A549 (cell line): Measurements from ENCODE around the gene HEXD. TPM values are rescaled to one million over a fixed set of nuclear protein-coding genes. Genes with fewer than 3 reads are reported as not detected.

Experiments
- ATAC-seq, 2 experiments: fragments of 200-7000 bp in 1 of 2; fragments of >200 bp in 1 of 2; cut with Nextera tagmentation in 1 of 2; cut with Tn5 transposase in 1 of 2; 3 replicates each; pipeline versions ENCODE4 v1.8.0 to v1.9.1; 2018 to 2020; ENCODE audit warnings: mild to moderate bottlenecking in 1 of 2, moderate library complexity in 1 of 2
- CTCF ChIA-PET: fragments of 300-600 bp; sonication (Branson Sonifier 250); formaldehyde crosslinking; extraction: SDS; loops from one replicate; lab custom pipeline; 2021; ENCODE audit warnings: antibody characterized with exemption, inconsistent platforms; lab: Yijun Ruan, JAX
- POLR2A ChIA-PET: fragments of 350-600 bp; formaldehyde crosslinking; extraction: SDS; loops from one replicate; lab custom pipeline; 2021; ENCODE audit warnings: antibody characterized with exemption, inconsistent platforms; lab: Yijun Ruan, JAX
- DNase-seq, 2 experiments: peaks; one replicate each; pipeline versions ENCODE4 v3.0.0 to v3.0.0-alpha.2; 2011 to 2016; ENCODE audit warnings: low read depth in 1 of 2, low spot score in 1 of 2
- FAIRE-seq: peaks from 2 replicates; lab custom pipeline; 2011; peaks lifted over from hg19 to GRCh38; lab: Jason Lieb, UNC
- H3K27ac ChIP-seq, 2 experiments: fragments of >200 bp; sonication (Bioruptor Twin); formaldehyde crosslinking; 3 replicates each; pipeline ENCODE4 v1.5.1; 2016 to 2017
- H3K4me1 ChIP-seq: fragments of >200 bp; sonication (Bioruptor Twin); formaldehyde crosslinking; 3 replicates; pipeline ENCODE4 v1.6.1; 2016
- H3K4me2 ChIP-seq: fragments of >200 bp; sonication (Bioruptor Twin); formaldehyde crosslinking; 3 replicates; pipeline ENCODE4 v1.6.1; 2016
- H3K4me3 ChIP-seq: fragments of >200 bp; sonication (Bioruptor Twin); formaldehyde crosslinking; 3 replicates; pipeline ENCODE4 v1.5.1; 2016
- H3K9me3 ChIP-seq: fragments of >200 bp; sonication (Bioruptor Twin); formaldehyde crosslinking; 3 replicates; pipeline ENCODE4 v1.6.1; 2016
- CBX2 ChIP-seq: fragments of 200-600 bp; sonication (generic); IDR thresholded peaks from 2 replicates; pipeline ENCODE4 v1.6.1; 2016; ENCODE audit warnings: low read depth, mild to moderate bottlenecking, borderline replicate concordance
- CEBPB ChIP-seq, 2 experiments: fragments of >200 bp in 1 of 2; sonication (Bioruptor Twin) in 1 of 2; formaldehyde crosslinking in 1 of 2; IDR thresholded peaks; 2 replicates each; pipeline ENCODE4 v1.6.1; 2012 to 2016
- CHD4 ChIP-seq: fragments of 200-600 bp; sonication (generic); IDR thresholded peaks from 2 replicates; pipeline ENCODE4 v1.6.1; 2016; ENCODE audit warnings: antibody characterized with exemption, mild to moderate bottlenecking, borderline replicate concordance
- FOSL2 ChIP-seq, 2 experiments: fragments of 450-650 bp in 1 of 2; fragments of >200 bp in 1 of 2; sonication (Bioruptor Twin) in 1 of 2; formaldehyde crosslinking; IDR thresholded peaks; 2 replicates each; pipeline versions ENCODE4 v1.5.0 to v1.6.1; 2016 to 2020; ENCODE audit warnings: mild to moderate bottlenecking in 1 of 2, moderate library complexity in 1 of 2
- GATA3 ChIP-seq: IDR thresholded peaks from 2 replicates; pipeline ENCODE4 v1.6.1; 2012; ENCODE audit warnings: borderline replicate concordance
- HES2 ChIP-seq: fragments of >200 bp; sonication (Bioruptor Twin); formaldehyde crosslinking; IDR thresholded peaks from 2 replicates; pipeline ENCODE4 v1.6.1; 2016
- HEYL ChIP-seq: fragments of 250-450 bp; sonication (Bioruptor Pico); IDR thresholded peaks from 2 replicates; pipeline ENCODE4 v1.8.0; 2021; ENCODE audit warnings: mild to moderate bottlenecking, moderate library complexity
- HOXA7 ChIP-seq: fragments of 250-450 bp; sonication (Bioruptor Pico); IDR thresholded peaks from 2 replicates; pipeline ENCODE4 v1.5.0; 2020; ENCODE audit warnings: mild to moderate bottlenecking, moderate library complexity
- HOXB5 ChIP-seq: fragments of 250-450 bp; sonication (Bioruptor Pico); IDR thresholded peaks from 2 replicates; pipeline ENCODE4 v1.5.0; 2020; ENCODE audit warnings: mild to moderate bottlenecking, moderate library complexity
- KDM5A ChIP-seq: fragments of 200-600 bp; sonication (generic); IDR thresholded peaks from 2 replicates; pipeline ENCODE4 v1.6.1; 2016; ENCODE audit warnings: antibody characterized with exemption, mild to moderate bottlenecking
- MAX ChIP-seq: IDR thresholded peaks from 2 replicates; pipeline ENCODE4 v1.6.1; 2012
- MYC ChIP-seq: IDR thresholded peaks from 2 replicates; pipeline ENCODE4 v1.6.1; 2012; ENCODE audit warnings: mild to moderate bottlenecking, inconsistent platforms, low read length, improper control_type of control experiment, borderline replicate concordance
- NPAS2 ChIP-seq: fragments of 250-450 bp; sonication (Bioruptor Pico); IDR thresholded peaks from 2 replicates; pipeline ENCODE4 v1.8.0; 2022; ENCODE audit warnings: mild to moderate bottlenecking, moderate library complexity, borderline replicate concordance
- PBX3 ChIP-seq: IDR thresholded peaks from 2 replicates; pipeline ENCODE4 v1.6.1; 2012
- PHF8 ChIP-seq: fragments of 200-600 bp; sonication (generic); IDR thresholded peaks from 2 replicates; pipeline ENCODE4 v1.6.1; 2016; ENCODE audit warnings: low read depth, mild to moderate bottlenecking, antibody characterized with exemption, moderate library complexity, borderline replicate concordance
- RAD21 ChIP-seq, 2 experiments: fragments of >200 bp in 1 of 2; sonication (Bioruptor Twin) in 1 of 2; formaldehyde crosslinking in 1 of 2; IDR thresholded peaks in 1 of 2; conservative IDR thresholded peaks in 1 of 2; 2 replicates in 1 of 2; 3 replicates in 1 of 2; pipeline ENCODE4 v1.6.1; 2012 to 2018; ENCODE audit warnings: inconsistent platforms in 1 of 2
- USF2 ChIP-seq: fragments of 450-650 bp; IDR thresholded peaks from 2 replicates; pipeline ENCODE4 v1.6.1; 2014; ENCODE audit warnings: antibody characterized with exemption
- ZC3H11A ChIP-seq: fragments of 450-650 bp; IDR thresholded peaks from 2 replicates; pipeline ENCODE4 v1.6.1; 2014; ENCODE audit warnings: antibody characterized with exemption, mild to moderate bottlenecking
- ZFP36 ChIP-seq: fragments of 450-650 bp; IDR thresholded peaks from 2 replicates; pipeline ENCODE4 v1.6.1; 2014; ENCODE audit warnings: borderline replicate concordance; ENCODE audit not compliant: partially characterized antibody
- ZNF302 ChIP-seq: fragments of 250-450 bp; sonication (Bioruptor Pico); IDR thresholded peaks from 2 replicates; pipeline ENCODE4 v1.9.0; 2021; ENCODE audit warnings: inconsistent platforms, mild to moderate bottlenecking, moderate library complexity
- ZSCAN20 ChIP-seq: fragments of 250-450 bp; sonication (Bioruptor Pico); IDR thresholded peaks from 2 replicates; pipeline ENCODE4 v1.8.0; 2022; ENCODE audit warnings: mild to moderate bottlenecking, moderate library complexity
- WGBS: methylation state at CpG from one replicate; pipeline ENCODE4 v1.1.6; 2017; ENCODE audit errors: missing lambda C conversion rate; 5-methylcytosine and 5-hydroxymethylcytosine counted together
- polyA plus RNA-seq, 4 experiments: library from polyadenylated mRNA; depleted of rRNA in 3 of 4; stranded (reverse); fragments of >200 nt; fragmentation: RNase III in 1 of 4; extraction: RNeasy Plus Mini Kit Qiagen cat#74134 plus additional on column Dnase treatment in 1 of 4; gene quantifications; 2 replicates in 3 of 4; 3 replicates in 1 of 4; pipeline ENCODE4 v1.2.3, GENCODE V29; 2011 to 2017

HEXD gene
- polyA plus RNA-seq, 2 of the 4 experiments (the other 2 are of a cell fraction), result 18.0 to 19.5 TPM

- no peak for TF ChIP-seq NPAS2
- no peak for TF ChIP-seq CEBPB (IDR thresholded peaks at IDR 0.05)
Measured at GRCh38 chr17:82394278-82394677, 23.9 kb upstream of the HEXD start (continued).

- Histone ChIP-seq H3K4me1 (peaks cover 15% of the 10 kb centered on the region), H3K4me3 (no peak overlapping the region), H3K27ac (no peak overlapping the region), H3K4me2 (no peak overlapping the region), H3K9me3 (no peaks in the 10 kb centered on the region)
- CTCF ChIA-PET, result interaction anchor here (0.9 to 1.5 kb wide), 3 partner anchors 18 to 46 kb away, joined by 3 to 5 read pairs (median 3); no protein-coding TSS in a partner anchor
- DNase-seq (no peak), ATAC-seq (peak; percentile 51 to 53), FAIRE-seq (no peak)
- WGBS, result 64% methylated on average over 14 of the region's 19 CpGs
- POLR2A ChIA-PET, result no interaction called here
- no peak for TF ChIP-seq HOXA7 (CRISPR knock-in tag)
- TF ChIP-seq FOSL2 (IDR thresholded peaks at IDR 0.05), result no peak
- 0 out of 2 replicates have a peak, but pooled peaks have one; percentile 3 for TF ChIP-seq FOSL2 (CRISPR knock-in tag; IDR thresholded peaks at IDR 0.05)
Measured at GRCh38 chr17:82396601-82397435, 21.3 kb upstream of the HEXD start.

GRCh38 chr17:82397449-82398335 lies 20.5 kb upstream of the HEXD start:
- WGBS, result 86% methylated on average over 28 of the region's 38 CpGs
- POLR2A ChIA-PET, result no interaction called here
- TF ChIP-seq USF2 (no peak), HOXB5 (CRISPR knock-in tag) (no peak), KDM5A (no peak), MAX (no peak), PHF8 (no peak), ZSCAN20 (CRISPR knock-in tag) (no peak)
- Histone ChIP-seq H3K4me1 (peaks cover 15% of the 10 kb centered on the region), H3K4me2 (no peak overlapping the region), H3K4me3 (no peak overlapping the region), H3K9me3 (no peaks in the 10 kb centered on the region), H3K27ac (no peak overlapping the region)
- FAIRE-seq (no peak), DNase-seq (no peak), ATAC-seq (peak; percentile 15 to 22; a peak in 4 of 6 replicates)
- CTCF ChIA-PET, result interaction anchor here (0.7 to 3.8 kb wide), 6 partner anchors 17 to 97 kb away, joined by 3 to 19 read pairs (median 3); no protein-coding TSS in a partner anchor

GRCh38 chr17:82399041-82399441 lies 19.1 kb upstream of the HEXD start:
- ATAC-seq (no peak), FAIRE-seq (no peak), DNase-seq (no peak)
- no peak overlapping the region for H3K27ac ChIP-seq
- WGBS, result 86% methylated on average over 13 of the region's 13 CpGs
- H3K4me1 ChIP-seq, result peaks cover 15% of the 10 kb centered on the region
- POLR2A ChIA-PET, result no interaction called here
- CTCF ChIA-PET, result interaction anchor here (1.0 to 3.8 kb wide), 8 partner anchors 11 to 163 kb away, joined by 3 to 19 read pairs (median 4); no protein-coding TSS in a partner anchor
- H3K4me3 ChIP-seq, result no peak overlapping the region
- no peak overlapping the region for H3K4me2 ChIP-seq
- H3K9me3 ChIP-seq, result no peaks in the 10 kb centered on the region
- TF ChIP-seq MYC (no peak), CBX2 (no peak), HEYL (CRISPR knock-in tag) (no peak), HES2 (no peak), ZNF302 (CRISPR knock-in tag) (no peak), HOXB5 (CRISPR knock-in tag) (no peak), GATA3 (no peak), ZFP36 (no peak), CEBPB (IDR thresholded peaks at IDR 0.05) (no peak), RAD21 (conservative IDR thresholded peaks at IDR 0.05 in 1 of 2, IDR thresholded peaks at IDR 0.05 in 1 of 2) (no peak), CHD4 (no peak), PBX3 (no peak), ZC3H11A (no peak)
